Panc1 (cell line): Measurements from ENCODE around the gene ROR1. TPM values are rescaled to one million over a fixed set of nuclear protein-coding genes. Genes with fewer than 3 reads are reported as not detected.

Experiments used
- ATAC-seq: fragments of 200-7000 bp; cut with Tn5 transposase; 2 replicates; pipeline ENCODE4 v1.9.1; 2020; ENCODE audit warnings: mild to moderate bottlenecking, moderate library complexity
- BruUV-seq: library from RNA; stranded (reverse); fragments of 400-500 nt; replicated peaks from 2 replicates; lab custom pipeline; 2021; lab: Mats Ljungman, UMichigan
- CTCF ChIA-PET: fragments of 300-600 bp; sonication (Branson Sonifier 250); formaldehyde crosslinking; loops from one replicate; lab custom pipeline; 2022; ENCODE audit warnings: antibody characterized with exemption; lab: Charles Lee
- POLR2A ChIA-PET: fragments of 300-600 bp; sonication (Branson Sonifier 250); formaldehyde crosslinking; loops from one replicate; lab custom pipeline; 2022; ENCODE audit warnings: antibody characterized with exemption; lab: Charles Lee
- DNase-seq: peaks from one replicate; pipeline ENCODE4 v3.0.0-alpha.2; 2010; ENCODE audit warnings: low read depth, low spot score
- H3K27ac ChIP-seq: 2 replicates; pipeline ENCODE4 v1.5.1; 2011; ENCODE audit warnings: mild to moderate bottlenecking, low read length, inconsistent platforms
- H3K27me3 ChIP-seq: fragments of 200-500 bp; sonication (Bioruptor generic); 2 replicates; pipeline ENCODE4 v1.6.0; 2014; ENCODE audit warnings: low read length, inconsistent platforms; ENCODE audit not compliant: control insufficient read depth, insufficient read depth
- H3K36me3 ChIP-seq: fragments of 200-500 bp; sonication (Bioruptor generic); 2 replicates; pipeline ENCODE4 v1.5.1; 2014; ENCODE audit warnings: inconsistent platforms, mild to moderate bottlenecking, low read length, moderate library complexity; ENCODE audit not compliant: control insufficient read depth, insufficient read depth
- H3K4me1 ChIP-seq: 2 replicates; pipeline ENCODE4 v1.5.1; 2011; ENCODE audit warnings: inconsistent platforms, mild to moderate bottlenecking, low read length, moderate library complexity; ENCODE audit not compliant: control insufficient read depth, insufficient read depth
- H3K4me3 ChIP-seq, 2 experiments: 2 replicates each; pipeline ENCODE4 v1.5.1; 2011 to 2012; ENCODE audit warnings: low read depth in 2 of 2, low read length in 2 of 2, mild to moderate bottlenecking in 2 of 2, inconsistent platforms in 1 of 2, moderate library complexity in 1 of 2
- H3K9me3 ChIP-seq: fragments of 200-500 bp; sonication (Bioruptor generic); 2 replicates; pipeline ENCODE4 v1.5.1; 2014; ENCODE audit warnings: low read depth, mild to moderate bottlenecking, inconsistent platforms, low read length, moderate library complexity; ENCODE audit not compliant: control insufficient read depth, insufficient read depth
- POLR2AphosphoS5 ChIP-seq: IDR thresholded peaks from 2 replicates; pipeline ENCODE4 v1.6.1; 2012; ENCODE audit warnings: mild to moderate bottlenecking, low read depth, low read length, moderate library complexity
- SIN3A ChIP-seq: IDR thresholded peaks from 2 replicates; pipeline ENCODE4 v1.6.1; 2012; ENCODE audit warnings: low read depth, mild to moderate bottlenecking, low read length, moderate library complexity, borderline replicate concordance; ENCODE audit not compliant: insufficient read depth
- TCF7L2 ChIP-seq: IDR thresholded peaks from 2 replicates; pipeline ENCODE4 v1.6.1; 2011; ENCODE audit warnings: mild to moderate bottlenecking, low read depth, low read length, inconsistent platforms
- in situ Hi-C: cut with HindIII; loops from 2 replicates; pipeline ENCODE4 v1.10.0; 2016; ENCODE audit warnings: low sequenced_read_pairs, low pct_unique_long_range_greater_than_20kb
- intact Hi-C: fragments of 100-400 bp; cut with micrococcal nuclease; formaldehyde crosslinking; loops from one replicate; pipeline ENCODE4 v1.10.0; 2022; ENCODE audit not compliant: unreplicated experiment
- total RNA-seq: library from RNA; stranded (reverse); gene quantifications from one replicate; pipeline ENCODE4 v1.2.1, GENCODE V29; 2021; ENCODE audit not compliant: unreplicated experiment
- TF ChIP-seq, protein P1 (sequence below): fragments of 450-650 bp; IDR thresholded peaks from 2 replicates; pipeline ENCODE4 v1.5.1; 2017; ENCODE audit warnings: mild to moderate bottlenecking
- TF ChIP-seq, protein P2 (sequence below), 2 experiments: IDR thresholded peaks; 2 replicates each; pipeline ENCODE4 v1.6.1; 2011 to 2012; ENCODE audit warnings: low read depth in 2 of 2, control low read depth in 1 of 2, low read length in 1 of 2, mild to moderate bottlenecking in 1 of 2, moderate library complexity in 1 of 2; ENCODE audit not compliant: insufficient read depth in 1 of 2

Gene ROR1
- total RNA-seq, 1 experiment from 2014 or later = 19.3 TPM

DNA sequence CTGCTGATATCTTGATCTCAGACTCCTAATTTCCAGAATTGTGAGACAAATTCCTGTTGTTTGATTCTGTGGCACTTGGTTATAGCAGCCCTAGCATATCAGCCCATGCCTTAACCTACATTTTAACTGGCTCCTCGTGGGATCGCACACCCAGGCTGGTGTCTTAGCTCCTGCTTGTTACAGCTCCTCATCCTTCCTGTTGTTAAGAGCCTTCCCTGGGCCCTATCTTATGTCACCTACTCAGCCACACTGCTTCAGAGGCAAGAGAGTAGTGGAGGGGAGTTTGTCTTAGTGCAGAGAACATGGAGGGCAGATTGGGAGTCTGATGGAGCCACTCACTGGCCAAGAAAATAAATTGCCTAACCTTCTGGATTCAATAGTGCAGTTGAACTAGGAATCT, 131.0 kb downstream of the ROR1 start:
- no peak for DNase-seq
- TF ChIP-seq POLR2AphosphoS5 = no peak
- TF ChIP-seq, protein P1, sequence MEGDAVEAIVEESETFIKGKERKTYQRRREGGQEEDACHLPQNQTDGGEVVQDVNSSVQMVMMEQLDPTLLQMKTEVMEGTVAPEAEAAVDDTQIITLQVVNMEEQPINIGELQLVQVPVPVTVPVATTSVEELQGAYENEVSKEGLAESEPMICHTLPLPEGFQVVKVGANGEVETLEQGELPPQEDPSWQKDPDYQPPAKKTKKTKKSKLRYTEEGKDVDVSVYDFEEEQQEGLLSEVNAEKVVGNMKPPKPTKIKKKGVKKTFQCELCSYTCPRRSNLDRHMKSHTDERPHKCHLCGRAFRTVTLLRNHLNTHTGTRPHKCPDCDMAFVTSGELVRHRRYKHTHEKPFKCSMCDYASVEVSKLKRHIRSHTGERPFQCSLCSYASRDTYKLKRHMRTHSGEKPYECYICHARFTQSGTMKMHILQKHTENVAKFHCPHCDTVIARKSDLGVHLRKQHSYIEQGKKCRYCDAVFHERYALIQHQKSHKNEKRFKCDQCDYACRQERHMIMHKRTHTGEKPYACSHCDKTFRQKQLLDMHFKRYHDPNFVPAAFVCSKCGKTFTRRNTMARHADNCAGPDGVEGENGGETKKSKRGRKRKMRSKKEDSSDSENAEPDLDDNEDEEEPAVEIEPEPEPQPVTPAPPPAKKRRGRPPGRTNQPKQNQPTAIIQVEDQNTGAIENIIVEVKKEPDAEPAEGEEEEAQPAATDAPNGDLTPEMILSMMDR = peak; percentile 6; the same call in 1 of the 2 replicates
- Histone ChIP-seq H3K4me1 (peaks cover 25% of the 10 kb centered on the region), H3K36me3 (no peaks in the 10 kb centered on the region), H3K27ac (no peak overlapping the region), H3K9me3 (no peaks in the 10 kb centered on the region), H3K4me3 (no peak overlapping the region), H3K27me3 (no peaks in the 10 kb centered on the region)
- 0 out of 2 replicates have a peak, but pooled peaks have one; percentile 37 for ATAC-seq
- BruUV-seq = no TSS peak
- intact Hi-C loops = no loop called here
- ChIA-PET CTCF (no interaction called here), POLR2A (no interaction called here)
- in situ Hi-C loops = no loop called here

DNA sequence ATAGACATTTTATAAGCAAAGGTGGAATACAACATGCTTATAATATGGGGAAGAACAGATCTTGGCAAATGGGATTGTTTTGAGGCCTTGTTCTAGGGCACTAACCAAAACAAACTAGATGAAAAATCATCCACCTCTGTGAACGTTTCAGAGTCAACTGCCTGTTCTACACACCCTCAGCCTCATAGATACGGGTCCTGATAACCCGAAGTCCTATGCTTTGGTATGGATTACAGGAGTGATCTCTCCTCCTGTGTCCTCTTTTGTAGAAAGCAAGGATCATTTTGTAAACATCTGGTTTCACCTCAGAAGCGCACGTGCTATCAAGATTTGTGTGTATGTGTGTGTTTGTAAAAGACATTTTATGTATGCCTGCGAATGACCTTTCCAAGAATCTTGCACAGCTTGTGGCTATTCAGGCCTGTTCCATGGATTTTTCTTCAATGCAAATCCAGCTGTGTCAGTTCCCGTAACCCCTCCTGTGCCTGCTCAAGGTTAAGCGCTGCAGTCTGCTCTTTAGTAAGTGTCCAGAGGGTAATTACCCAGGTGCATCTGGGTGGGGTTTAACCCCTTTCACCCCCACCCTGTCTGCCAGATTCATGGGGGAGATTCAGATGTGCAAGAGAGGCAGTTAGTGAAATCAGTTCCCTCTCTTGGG, 132.4 kb downstream of the ROR1 start:
- H3K4me3 ChIP-seq = no peak overlapping the region
- peaks cover 22% of the 10 kb centered on the region for H3K4me1 ChIP-seq
- no peak for TF ChIP-seq SIN3A
- H3K27ac ChIP-seq = no peak overlapping the region
- intact Hi-C loops (no loop called here), in situ Hi-C loops (no loop called here)
- no peaks in the 10 kb centered on the region for H3K27me3 ChIP-seq
- CTCF ChIA-PET = no interaction called here
- no peak for DNase-seq
- POLR2A ChIA-PET = no interaction called here
- ATAC-seq = no peak
- BruUV-seq = no TSS peak
- H3K9me3 ChIP-seq = no peaks in the 10 kb centered on the region
- no peaks in the 10 kb centered on the region for H3K36me3 ChIP-seq

DNA sequence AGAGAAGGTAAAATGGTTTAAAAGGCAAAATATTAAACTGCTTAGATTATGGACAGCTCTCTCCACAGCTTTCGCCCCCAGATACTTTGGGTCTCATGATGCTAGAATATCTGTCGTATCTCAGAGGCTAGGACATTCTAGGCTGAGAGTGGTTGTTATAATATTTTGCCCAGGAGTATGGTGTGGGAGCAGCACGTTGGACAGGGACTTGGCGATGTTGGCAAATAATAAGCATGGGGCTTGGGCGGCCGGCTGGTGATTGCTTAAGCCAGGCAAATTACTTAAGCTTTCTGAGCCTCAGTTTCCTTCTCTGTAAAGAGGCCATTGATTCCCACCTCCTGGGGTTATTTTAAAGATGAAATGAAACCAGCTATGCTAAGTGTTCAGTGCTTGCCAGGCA, 133.2 kb downstream of the ROR1 start:
- ChIA-PET POLR2A (no interaction called here), CTCF (no interaction called here)
- no TSS peak for BruUV-seq
- Histone ChIP-seq H3K36me3 (no peaks in the 10 kb centered on the region), H3K4me1 (peaks cover 19% of the 10 kb centered on the region), H3K9me3 (no peaks in the 10 kb centered on the region), H3K27ac (no peak overlapping the region; the same call in 1 of the 2 replicates), H3K4me3 (no peak overlapping the region), H3K27me3 (no peaks in the 10 kb centered on the region)
- DNase-seq = no peak
- TF ChIP-seq SIN3A = no peak
- TF ChIP-seq, protein P2, sequence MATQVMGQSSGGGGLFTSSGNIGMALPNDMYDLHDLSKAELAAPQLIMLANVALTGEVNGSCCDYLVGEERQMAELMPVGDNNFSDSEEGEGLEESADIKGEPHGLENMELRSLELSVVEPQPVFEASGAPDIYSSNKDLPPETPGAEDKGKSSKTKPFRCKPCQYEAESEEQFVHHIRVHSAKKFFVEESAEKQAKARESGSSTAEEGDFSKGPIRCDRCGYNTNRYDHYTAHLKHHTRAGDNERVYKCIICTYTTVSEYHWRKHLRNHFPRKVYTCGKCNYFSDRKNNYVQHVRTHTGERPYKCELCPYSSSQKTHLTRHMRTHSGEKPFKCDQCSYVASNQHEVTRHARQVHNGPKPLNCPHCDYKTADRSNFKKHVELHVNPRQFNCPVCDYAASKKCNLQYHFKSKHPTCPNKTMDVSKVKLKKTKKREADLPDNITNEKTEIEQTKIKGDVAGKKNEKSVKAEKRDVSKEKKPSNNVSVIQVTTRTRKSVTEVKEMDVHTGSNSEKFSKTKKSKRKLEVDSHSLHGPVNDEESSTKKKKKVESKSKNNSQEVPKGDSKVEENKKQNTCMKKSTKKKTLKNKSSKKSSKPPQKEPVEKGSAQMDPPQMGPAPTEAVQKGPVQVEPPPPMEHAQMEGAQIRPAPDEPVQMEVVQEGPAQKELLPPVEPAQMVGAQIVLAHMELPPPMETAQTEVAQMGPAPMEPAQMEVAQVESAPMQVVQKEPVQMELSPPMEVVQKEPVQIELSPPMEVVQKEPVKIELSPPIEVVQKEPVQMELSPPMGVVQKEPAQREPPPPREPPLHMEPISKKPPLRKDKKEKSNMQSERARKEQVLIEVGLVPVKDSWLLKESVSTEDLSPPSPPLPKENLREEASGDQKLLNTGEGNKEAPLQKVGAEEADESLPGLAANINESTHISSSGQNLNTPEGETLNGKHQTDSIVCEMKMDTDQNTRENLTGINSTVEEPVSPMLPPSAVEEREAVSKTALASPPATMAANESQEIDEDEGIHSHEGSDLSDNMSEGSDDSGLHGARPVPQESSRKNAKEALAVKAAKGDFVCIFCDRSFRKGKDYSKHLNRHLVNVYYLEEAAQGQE (IDR thresholded peaks at IDR 0.05; ENCODE audit: insufficient read depth in 1 of 2, low read depth in 2 of 2, low read length in 1 of 2) = peak; percentile 28 to 51; a peak in 2 of 4 replicates
- TF ChIP-seq TCF7L2 = no peak
- TF ChIP-seq POLR2AphosphoS5 = no peak
- ATAC-seq = no peak
- in situ Hi-C loops (no loop called here), intact Hi-C loops (no loop called here)
